Measurements from ENCODE around the gene PTPRF.

- TF ChIP-seq, protein P1, sequence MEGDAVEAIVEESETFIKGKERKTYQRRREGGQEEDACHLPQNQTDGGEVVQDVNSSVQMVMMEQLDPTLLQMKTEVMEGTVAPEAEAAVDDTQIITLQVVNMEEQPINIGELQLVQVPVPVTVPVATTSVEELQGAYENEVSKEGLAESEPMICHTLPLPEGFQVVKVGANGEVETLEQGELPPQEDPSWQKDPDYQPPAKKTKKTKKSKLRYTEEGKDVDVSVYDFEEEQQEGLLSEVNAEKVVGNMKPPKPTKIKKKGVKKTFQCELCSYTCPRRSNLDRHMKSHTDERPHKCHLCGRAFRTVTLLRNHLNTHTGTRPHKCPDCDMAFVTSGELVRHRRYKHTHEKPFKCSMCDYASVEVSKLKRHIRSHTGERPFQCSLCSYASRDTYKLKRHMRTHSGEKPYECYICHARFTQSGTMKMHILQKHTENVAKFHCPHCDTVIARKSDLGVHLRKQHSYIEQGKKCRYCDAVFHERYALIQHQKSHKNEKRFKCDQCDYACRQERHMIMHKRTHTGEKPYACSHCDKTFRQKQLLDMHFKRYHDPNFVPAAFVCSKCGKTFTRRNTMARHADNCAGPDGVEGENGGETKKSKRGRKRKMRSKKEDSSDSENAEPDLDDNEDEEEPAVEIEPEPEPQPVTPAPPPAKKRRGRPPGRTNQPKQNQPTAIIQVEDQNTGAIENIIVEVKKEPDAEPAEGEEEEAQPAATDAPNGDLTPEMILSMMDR (IDR thresholded peaks at IDR 0.05; ENCODE audit: low read depth, low read length) = no peak
- TF ChIP-seq POLR2A (IDR thresholded peaks at IDR 0.05; ENCODE audit: extremely low read depth, insufficient read length) = no peak
These were observed 92.5 kb downstream of the PTPRF start for GRCh38 chr1:43622901-43623780.
